Gastrocnemius medialis (tissue), 4 donors: Measurements from ENCODE around the gene PDCL3. TPM values are rescaled to one million over a fixed set of nuclear protein-coding genes. Genes with fewer than 3 reads are reported as not detected.

Experiments used
- ATAC-seq, 2 donors: fragments of 150-250 bp; one replicate each; pipeline ENCODE4 v1.9.1; 2016
- DNase-seq, 2 donors: peaks; one replicate each; pipeline ENCODE4 v3.0.0-alpha.2; 2019
- H3K27ac ChIP-seq, 4 donors: fragments of 200-600 bp; sonication (generic); 1 replicate in 1 of 4; 2 replicates in 3 of 4; pipeline ENCODE4 v1.5.1; 2016 to 2018; ENCODE audit warnings: mild to moderate bottlenecking in 2 of 4, moderate library complexity in 1 of 4
- H3K27me3 ChIP-seq, 3 donors: fragments of 200-600 bp; sonication (generic) in 2 of 3; 1 replicate in 1 of 3; 2 replicates in 2 of 3; pipeline versions ENCODE4 v1.5.1 to v1.6.0; 2016 to 2019; ENCODE audit warnings: mild to moderate bottlenecking in 1 of 3, moderate library complexity in 1 of 3
- H3K36me3 ChIP-seq, 2 donors: fragments of 200-600 bp; sonication (generic) in 1 of 2; one replicate each; pipeline ENCODE4 v1.5.1; 2017 to 2018
- H3K4me1 ChIP-seq, 2 donors: fragments of 200-600 bp; sonication (generic) in 1 of 2; one replicate each; pipeline ENCODE4 v1.5.1; 2016 to 2017; ENCODE audit warnings: mild to moderate bottlenecking in 2 of 2
- H3K4me3 ChIP-seq, 4 donors: fragments of 200-600 bp; sonication (generic) in 3 of 4; 1 replicate in 1 of 4; 2 replicates in 3 of 4; pipeline ENCODE4 v1.5.1; 2016 to 2019; ENCODE audit warnings: mild to moderate bottlenecking in 2 of 4
- H3K9me3 ChIP-seq, 3 donors: fragments of 200-600 bp; sonication (generic) in 2 of 3; 1 replicate in 1 of 3; 2 replicates in 2 of 3; pipeline ENCODE4 v1.5.1; 2016 to 2019
- CTCF ChIP-seq, 5 experiments: fragments of 450-650 bp in 3 of 5; fragments of 200-600 bp in 2 of 5; sonication (generic) in 2 of 5; IDR thresholded peaks in 4 of 5; conservative IDR thresholded peaks in 1 of 5; 1 replicate in 4 of 5; 2 replicates in 1 of 5; pipeline ENCODE4 v1.5.1; 2016 to 2019; ENCODE audit warnings: antibody characterized with exemption in 5 of 5, mild to moderate bottlenecking in 3 of 5, moderate library complexity in 3 of 5
- POLR2A ChIP-seq, 2 donors: fragments of 450-650 bp; IDR thresholded peaks; one replicate each; pipeline ENCODE4 v1.6.1; 2017; ENCODE audit warnings: antibody characterized with exemption in 2 of 2, mild to moderate bottlenecking in 2 of 2, moderate library complexity in 2 of 2
- in situ Hi-C, 4 donors: fragments of 200-750 bp; cut with MboI; loops; one replicate each; pipeline versions ENCODE4 v1.15.0 to v1.8.0; 2017; ENCODE audit warnings: low sequenced_read_pairs in 4 of 4
- intact Hi-C: fragments of 100-400 bp; cut with DNase I; formaldehyde crosslinking; loops from one replicate; pipeline ENCODE4 v1.15.1; 2023; ENCODE audit warnings: low total_unique reads
- total RNA-seq, 4 donors: library from RNA; depleted of rRNA; stranded (reverse); fragments of >200 nt; gene quantifications; one replicate each; pipeline versions ENCODE4 v1.1.0 to v1.2.3, GENCODE V29; 2016

PDCL3 gene
- total RNA-seq, 4 donors from 2014 or later: 16.6 to 37.3 (median 27.8) TPM

DNA sequence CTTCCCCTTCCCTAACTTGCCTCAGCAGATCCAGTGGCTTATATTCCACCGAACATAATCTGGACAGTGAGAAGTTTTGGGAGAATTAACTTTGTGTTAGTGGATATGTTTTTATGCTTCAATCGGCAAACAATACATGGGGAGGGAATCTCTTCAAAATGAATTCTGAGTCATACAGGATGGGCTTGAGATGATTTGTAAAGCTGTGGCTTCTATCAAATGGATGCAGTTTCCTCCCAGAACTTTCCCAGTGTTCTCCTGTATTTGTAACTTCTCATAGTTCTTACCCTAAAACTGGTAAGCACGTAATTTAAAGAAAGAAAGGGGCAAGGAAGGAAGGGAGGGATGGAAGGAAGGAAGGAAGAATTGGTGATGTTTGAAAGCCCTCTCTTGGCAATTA, 36.8 kb downstream of the PDCL3 start:
- Histone ChIP-seq H3K4me3 (no peak overlapping the region), H3K36me3 (no peaks in the 10 kb centered on the region), H3K27me3 (no peaks in the 10 kb centered on the region), H3K9me3 (no peaks in the 10 kb centered on the region), H3K27ac (no peak overlapping the region), H3K4me1 (peaks cover 4 to 11% of the 10 kb centered on the region in 2 donors)
- DNase-seq: no peak
- intact Hi-C loops: no loop called here
- TF ChIP-seq CTCF (IDR thresholded peaks at IDR 0.05 in 4 of 5, conservative IDR thresholded peaks at IDR 0.05 in 1 of 5) (no peak), POLR2A (IDR thresholded peaks at IDR 0.05) (no peak)
- in situ Hi-C loops: loop anchor here in 1 of 4 donors (25.0 kb wide), 1 partner anchor 613 kb away; no protein-coding TSS in a partner anchor
- ATAC-seq: no peak

DNA sequence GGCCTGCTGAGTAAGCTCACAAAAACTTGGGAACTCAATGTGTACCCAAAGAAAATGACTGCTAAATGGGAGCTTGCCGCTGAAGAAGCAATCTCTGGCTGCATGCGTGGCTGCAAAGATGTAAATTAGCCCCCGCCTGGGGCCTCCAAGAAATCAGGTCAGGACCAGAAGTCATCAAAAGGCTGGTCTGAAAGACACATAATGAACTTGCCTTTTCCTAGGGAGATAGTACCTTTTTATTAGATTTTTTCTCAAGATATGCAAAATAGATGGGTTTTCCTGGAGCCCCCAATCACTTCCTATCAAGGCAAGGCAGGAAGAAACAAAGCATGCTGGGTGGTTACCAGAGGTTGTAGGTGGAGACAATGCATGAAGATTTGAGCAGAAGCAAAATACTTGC, 38.9 kb downstream of the PDCL3 start:
- Histone ChIP-seq H3K4me3 (no peak overlapping the region), H3K9me3 (no peaks in the 10 kb centered on the region), H3K36me3 (no peaks in the 10 kb centered on the region), H3K27ac (no peak overlapping the region), H3K27me3 (no peaks in the 10 kb centered on the region), H3K4me1 (peaks cover 4 to 11% of the 10 kb centered on the region in 2 donors)
- DNase-seq (no peak), ATAC-seq (no peak)
- TF ChIP-seq CTCF (IDR thresholded peaks at IDR 0.05 in 4 of 5, conservative IDR thresholded peaks at IDR 0.05 in 1 of 5) (no peak), POLR2A (IDR thresholded peaks at IDR 0.05) (no peak)
- intact Hi-C loops (loop anchor here (10.0 kb wide), 1 partner anchor 603 kb away; no protein-coding TSS in a partner anchor), in situ Hi-C loops (loop anchor here in 3 of 4 donors (10.0 to 25.0 kb wide), 3 partner anchors 553 to 586 kb away; partner anchors contain the start of gene TBC1D8 (in 2 of the 3))

DNA sequence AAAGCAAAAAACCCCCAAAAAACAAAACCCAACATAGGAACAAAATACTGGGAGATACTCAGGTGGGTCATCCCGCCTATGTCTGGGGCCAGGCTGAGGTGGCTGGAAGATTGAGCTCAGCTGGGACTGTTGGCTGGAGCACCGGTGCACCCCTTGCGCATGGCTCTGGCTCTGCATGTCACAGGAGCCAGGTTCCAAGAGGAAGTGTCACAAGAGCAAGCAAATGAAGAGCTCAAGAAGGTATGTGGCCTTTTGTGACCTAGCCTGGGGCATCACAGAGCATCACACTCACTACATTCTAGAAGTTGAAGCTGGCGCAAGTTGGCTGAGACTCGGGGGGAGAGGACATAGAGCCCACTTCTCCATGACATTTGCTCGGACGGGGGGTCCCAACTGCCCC, 40.6 kb downstream of the PDCL3 start:
- Histone ChIP-seq H3K4me3 (no peak overlapping the region), H3K9me3 (no peaks in the 10 kb centered on the region), H3K4me1 (peaks cover 4 to 11% of the 10 kb centered on the region in 2 donors), H3K27me3 (no peaks in the 10 kb centered on the region), H3K27ac (no peak overlapping the region), H3K36me3 (no peaks in the 10 kb centered on the region)
- ATAC-seq (no peak), DNase-seq (no peak)
- TF ChIP-seq CTCF (IDR thresholded peaks at IDR 0.05 in 4 of 5, conservative IDR thresholded peaks at IDR 0.05 in 1 of 5) (no peak), POLR2A (IDR thresholded peaks at IDR 0.05) (no peak)
- in situ Hi-C loops (loop anchor here in 3 of 4 donors (10.0 to 25.0 kb wide), 3 partner anchors 551 to 584 kb away; partner anchors contain the start of gene TBC1D8 (in 2 of the 3)), intact Hi-C loops (loop anchor here (10.0 kb wide), 1 partner anchor 601 kb away; no protein-coding TSS in a partner anchor)

DNA sequence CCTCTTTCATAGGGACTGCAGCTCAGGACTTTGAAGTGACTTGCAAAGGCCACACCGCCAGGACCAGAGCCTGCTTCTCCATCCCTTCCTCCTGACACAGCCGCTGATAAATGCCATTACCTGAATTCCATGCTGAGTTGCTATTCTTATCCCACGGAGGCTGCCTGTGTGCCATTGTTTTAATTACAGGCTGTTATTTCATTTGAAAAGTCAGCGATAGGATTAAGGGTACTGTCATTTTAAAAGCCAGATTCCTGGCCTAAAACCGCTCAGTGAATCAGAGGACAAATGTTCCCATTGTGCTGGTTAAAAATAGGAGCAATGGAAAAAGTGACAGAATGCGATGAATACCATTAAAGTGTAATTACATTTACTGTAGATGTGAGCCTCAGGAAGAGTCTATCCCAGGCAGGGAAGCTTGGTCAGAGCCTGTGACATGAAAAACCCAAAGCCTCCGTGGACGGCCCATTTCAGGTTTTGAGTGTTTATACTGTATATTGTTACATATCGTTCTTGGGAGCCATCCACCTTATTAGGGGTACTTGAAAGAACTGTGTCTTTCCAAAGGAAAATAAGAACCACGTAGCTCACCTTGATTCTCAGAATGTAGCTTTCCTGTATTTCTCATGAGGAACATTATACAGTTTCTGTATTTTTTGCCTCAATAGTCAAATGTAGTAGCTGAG, 41.3 kb downstream of the PDCL3 start:
- TF ChIP-seq CTCF (IDR thresholded peaks at IDR 0.05 in 4 of 5, conservative IDR thresholded peaks at IDR 0.05 in 1 of 5): no peak
- in situ Hi-C loops (loop anchor here in 3 of 4 donors (10.0 to 25.0 kb wide), 3 partner anchors 551 to 583 kb away; partner anchors contain the start of gene TBC1D8 (in 2 of the 3)), intact Hi-C loops (loop anchor here (10.0 kb wide), 1 partner anchor 601 kb away; no protein-coding TSS in a partner anchor)
- Histone ChIP-seq H3K27ac (peak overlapping the region in 2 of 4 donors; percentile 0 to 39), H3K4me1 (peaks cover 4 to 11% of the 10 kb centered on the region in 2 donors), H3K4me3 (no peak overlapping the region), H3K9me3 (no peaks in the 10 kb centered on the region), H3K36me3 (no peaks in the 10 kb centered on the region), H3K27me3 (no peaks in the 10 kb centered on the region)
- ATAC-seq (peak in 1 of 2 donors; percentile 19), DNase-seq (no peak)
